Measurements from ENCODE around the gene SYN1.

Gene SYN1

DNA sequence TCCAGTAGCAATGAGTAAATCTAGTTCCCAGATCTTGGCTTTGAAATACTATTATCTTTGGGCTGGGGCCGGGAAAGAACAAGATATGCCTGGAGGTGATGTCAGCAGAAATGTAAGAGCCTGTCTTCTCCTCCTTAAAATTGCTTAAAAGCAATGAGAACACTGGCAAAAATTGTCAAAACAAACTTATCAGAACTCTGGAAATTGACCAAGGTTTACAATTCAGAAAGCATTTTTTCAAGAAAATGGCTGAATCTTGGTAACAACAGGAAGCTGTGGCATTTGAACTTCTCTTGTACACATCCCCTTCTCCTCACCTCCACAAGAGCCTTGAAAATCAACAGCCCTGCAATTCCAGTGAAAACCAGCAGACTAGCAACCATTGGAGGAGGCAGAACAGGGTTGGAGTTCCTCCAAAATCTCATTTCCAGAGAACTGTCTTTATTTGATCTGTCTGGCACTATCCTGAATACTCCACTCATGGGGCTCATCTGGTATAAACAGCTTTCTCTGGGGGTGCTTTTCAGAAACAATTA is 23.9 kb downstream of the SYN1 start:
- DNase-seq (ENCODE audit: low read depth): no peak

DNA sequence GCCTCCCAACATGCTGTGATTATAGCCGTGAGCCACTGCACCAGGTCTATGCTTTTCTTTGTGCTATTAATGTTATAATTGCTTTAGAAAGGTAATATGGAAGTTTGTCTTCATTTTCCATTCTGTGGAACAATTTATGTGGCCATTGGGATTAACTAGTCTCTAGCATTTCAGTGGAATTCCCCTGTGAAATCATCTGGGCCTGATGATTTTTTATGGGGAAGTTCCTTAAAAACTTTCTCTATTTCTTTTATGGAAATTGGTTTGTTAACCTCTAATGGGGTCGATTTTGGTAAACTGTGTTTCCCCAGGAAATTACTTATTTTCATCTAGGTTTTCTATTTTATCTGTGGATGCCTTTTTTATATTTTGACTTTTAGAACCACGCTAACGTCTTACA is 26.1 kb downstream of the SYN1 start:
- DNase-seq (ENCODE audit: low read depth): no peak

DNA sequence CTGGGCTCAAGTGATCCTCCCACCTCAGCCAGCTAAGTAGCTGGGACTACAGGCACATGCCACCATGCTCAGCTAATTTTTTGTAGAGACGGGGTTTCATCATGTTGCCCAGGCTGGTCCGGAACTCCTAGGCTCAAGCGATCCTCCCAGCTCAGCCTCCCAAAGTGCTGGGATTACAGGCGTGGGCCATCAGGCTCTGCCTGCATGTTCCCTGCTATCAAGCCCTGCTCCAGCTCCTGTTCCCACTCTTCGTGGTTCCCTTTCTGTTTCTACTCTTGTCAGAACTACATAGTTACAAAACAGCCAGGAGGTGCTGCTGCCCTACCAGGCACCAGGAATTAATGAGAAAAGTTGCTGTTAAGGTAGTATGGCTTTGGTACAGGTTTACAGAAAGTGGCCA is 28.7 kb downstream of the SYN1 start:
- DNase-seq (ENCODE audit: low read depth): no peak

GRCh38 chrX:47587906-47588735 is 31.5 kb downstream of the SYN1 start:
- no peak for DNase-seq (ENCODE audit: low read depth)

- no peak for DNase-seq (ENCODE audit: low read depth)
Measured at GRCh38 chrX:47587091-47587891, 32.4 kb downstream of the SYN1 start.

GRCh38 chrX:47586043-47586787 is 33.4 kb downstream of the SYN1 start:
- DNase-seq (ENCODE audit: low read depth): no peak

- DNase-seq (ENCODE audit: low read depth): no peak
Measured at GRCh38 chrX:47585273-47585672, 34.4 kb downstream of the SYN1 start.

DNA sequence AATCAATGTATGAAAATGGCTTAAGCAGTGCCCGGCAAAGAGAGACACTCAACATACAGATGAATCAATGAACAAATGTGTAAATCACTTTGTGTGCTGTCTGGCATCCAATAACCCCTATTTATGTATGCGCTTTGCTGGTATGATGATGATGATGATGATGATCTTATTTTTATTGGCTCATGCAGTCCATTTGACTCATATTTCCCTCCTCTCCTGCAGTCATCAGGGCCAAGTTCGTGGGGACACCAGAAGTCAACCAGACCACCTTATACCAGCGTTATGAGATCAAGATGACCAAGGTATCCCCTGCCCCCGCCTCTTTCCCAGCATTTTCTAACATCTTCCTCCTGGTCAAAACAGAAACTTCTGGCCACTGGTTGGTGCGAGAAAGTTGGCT is 34.9 kb downstream of the SYN1 start:
- DNase-seq (ENCODE audit: low read depth): no peak

- DNase-seq (ENCODE audit: low read depth): no peak
Measured at GRCh38 chrX:47583240-47583861, 36.3 kb downstream of the SYN1 start.

- peak; percentile 78 for DNase-seq (ENCODE audit: low read depth)
Measured at GRCh38 chrX:47581731-47582647, 37.7 kb downstream of the SYN1 start, which contains the start of gene TIMP1. TSS of gene TIMP1 (plus strand) at chrX:47582436. CDS start at chrX:47583416, 980 bp downstream.

DNA sequence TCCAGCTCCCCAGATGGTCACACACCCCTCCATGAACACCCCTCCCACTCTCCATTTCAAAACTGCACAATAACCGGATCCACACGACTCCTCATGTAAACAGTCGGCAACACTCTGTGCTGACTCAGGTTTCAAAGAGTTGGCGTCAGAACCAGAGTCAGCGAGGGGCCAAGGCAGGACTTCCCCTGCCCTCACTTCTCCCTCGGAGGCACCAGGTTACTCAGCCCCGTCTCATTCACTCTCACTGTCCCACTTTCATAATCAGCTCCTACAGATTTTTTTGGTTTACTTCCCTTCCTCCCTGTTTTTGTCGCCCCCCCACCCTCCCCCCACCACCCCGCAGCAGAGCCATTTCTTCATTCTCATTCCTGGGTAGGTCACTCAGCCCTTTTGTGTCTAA is 40.1 kb downstream of the SYN1 start:
- no peak for DNase-seq (ENCODE audit: low read depth)

DNA sequence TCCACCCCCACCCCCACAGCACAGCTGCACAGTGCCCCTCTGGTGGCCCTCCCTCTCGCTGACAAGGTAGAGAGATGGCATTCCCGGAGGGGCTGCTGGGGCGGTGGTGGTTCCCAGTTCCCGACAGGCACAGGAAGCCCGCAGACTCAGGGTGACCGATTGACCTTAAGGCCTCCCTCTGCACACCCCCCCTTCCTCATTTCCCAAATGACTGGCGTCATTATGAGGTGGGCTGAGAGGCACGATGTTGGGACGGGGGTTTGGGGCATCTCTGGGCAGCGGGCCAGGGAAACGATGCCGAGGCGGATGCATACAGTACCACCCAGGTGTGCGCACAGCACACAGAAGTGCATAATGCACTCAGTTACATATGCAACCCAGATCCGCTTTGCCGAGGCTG is 41.0 kb downstream of the SYN1 start:
- no peak for DNase-seq (ENCODE audit: low read depth)

DNA sequence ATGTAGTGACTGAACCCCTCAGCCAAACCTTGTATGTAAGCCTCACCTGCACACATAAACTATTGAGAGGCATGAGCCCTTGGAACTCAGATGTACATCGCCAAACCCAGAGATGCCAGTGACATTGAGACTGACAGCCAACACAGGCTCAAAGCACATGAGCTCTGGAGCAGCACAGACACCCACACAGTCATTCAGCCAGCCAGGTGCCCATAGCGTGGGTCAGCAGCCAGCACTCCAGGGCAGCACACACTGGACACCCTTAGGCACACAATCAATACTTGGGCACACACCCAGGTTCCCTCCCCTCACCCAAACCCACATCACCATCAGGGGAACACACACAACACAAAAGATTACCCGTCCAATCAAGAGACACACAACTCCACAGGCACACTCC is 41.8 kb downstream of the SYN1 start:
- DNase-seq (ENCODE audit: low read depth): no peak

DNA sequence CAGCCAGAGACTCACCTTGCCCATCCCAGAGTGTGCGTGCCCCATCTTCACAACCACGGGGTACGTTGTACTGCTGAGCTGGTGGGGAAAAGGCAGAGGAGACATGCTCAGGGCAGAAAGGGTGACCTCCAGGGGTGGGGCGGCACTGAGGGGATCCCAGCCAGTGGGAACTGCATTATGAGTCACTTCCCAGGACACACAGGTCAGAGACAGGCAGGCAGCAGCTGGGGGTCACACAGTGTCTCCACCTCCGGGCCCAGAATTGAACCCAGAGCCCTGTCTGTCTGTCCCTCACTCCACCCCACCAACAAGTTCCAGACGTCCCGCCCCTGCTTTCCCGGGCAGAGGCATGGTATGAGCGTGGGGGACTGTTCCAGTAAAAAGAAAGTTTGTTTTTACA is 42.2 kb downstream of the SYN1 start:
- DNase-seq (ENCODE audit: low read depth): no peak

DNA sequence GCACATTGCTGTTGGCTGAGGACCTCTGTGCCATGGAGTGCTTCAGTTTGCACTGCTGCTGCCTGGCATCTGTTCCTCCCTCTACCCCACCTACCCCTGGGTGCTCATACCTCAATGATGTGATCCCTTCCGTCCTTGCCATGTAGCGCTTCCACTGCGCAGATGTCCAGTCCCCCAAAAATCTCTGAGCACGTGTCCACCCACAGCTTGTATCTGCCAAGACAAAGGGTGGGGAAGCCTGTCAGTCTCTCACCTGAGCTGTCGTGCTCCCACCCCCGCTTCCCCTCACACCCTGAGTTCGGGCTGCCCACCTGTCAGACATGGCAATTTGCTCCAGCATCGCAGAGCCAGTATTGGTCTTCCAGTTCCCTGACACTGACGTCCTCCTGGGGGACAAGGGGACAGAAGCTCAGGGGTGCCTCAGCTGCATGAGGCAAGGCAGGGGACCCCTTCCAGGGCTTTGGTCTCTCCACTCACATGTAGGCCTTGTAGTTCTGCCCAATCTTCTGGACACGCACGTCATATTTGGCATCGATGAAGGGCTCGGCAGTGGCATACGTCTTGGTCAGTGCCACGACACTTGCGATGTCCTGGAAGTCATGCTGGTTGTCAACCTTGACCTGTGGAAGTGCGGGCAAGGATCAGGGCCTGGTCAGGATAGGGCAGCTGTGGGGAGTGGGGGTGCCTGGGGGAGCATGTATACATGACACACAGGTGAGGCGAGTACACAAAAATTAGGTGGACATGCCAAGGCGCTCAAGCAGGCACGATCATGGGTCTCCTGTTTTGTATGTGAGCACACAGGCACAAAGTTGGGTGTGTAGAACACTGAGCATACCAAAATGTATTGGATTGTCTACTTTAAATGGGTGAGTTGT is 43.4 kb downstream of the SYN1 start:
- no peak for DNase-seq (ENCODE audit: low read depth)

- no peak for DNase-seq (ENCODE audit: low read depth)
Measured at GRCh38 chrX:47574547-47575301, 44.9 kb downstream of the SYN1 start.

GRCh38 chrX:47574076-47574546 is 45.5 kb downstream of the SYN1 start:
- DNase-seq (ENCODE audit: low read depth): no peak

- no peak for DNase-seq (ENCODE audit: low read depth)
Measured at GRCh38 chrX:47573341-47574075, 46.1 kb downstream of the SYN1 start.

All from non-pigmented ciliary epithelial cell (primary cell).